Measurements from ENCODE around the gene ZMYND15.

The ZMYND15 gene

GRCh38 chr17:4777969-4778760 lies 38.5 kb downstream of the ZMYND15 start:
- Histone ChIP-seq H3K4me1 (ENCODE audit: control insufficient read depth, insufficient read depth, low read length) (no peaks in the 10 kb centered on the region), H3K27me3 (ENCODE audit: control insufficient read depth, insufficient read depth, low read length) (peaks cover 53% of the 10 kb centered on the region), H3K4me3 (ENCODE audit: low read length) (no peak overlapping the region), H3K4me2 (ENCODE audit: low read length) (no peak overlapping the region), H3K9ac (ENCODE audit: low read depth, low read length) (no peak overlapping the region), H3K36me3 (ENCODE audit: insufficient read depth, low read length) (no peaks in the 10 kb centered on the region), H3K9me3 (replicated peaks; ENCODE audit: low read length) (no peaks in the 10 kb centered on the region)

- Histone ChIP-seq H3K9me3 (replicated peaks; ENCODE audit: low read length) (no peaks in the 10 kb centered on the region), H3K27me3 (ENCODE audit: control insufficient read depth, insufficient read depth, low read length) (peaks cover 58% of the 10 kb centered on the region), H3K4me1 (ENCODE audit: control insufficient read depth, insufficient read depth, low read length) (peaks cover under 1% of the 10 kb centered on the region), H3K4me2 (ENCODE audit: low read length) (no peak overlapping the region), H3K36me3 (ENCODE audit: insufficient read depth, low read length) (no peaks in the 10 kb centered on the region), H3K4me3 (ENCODE audit: low read length) (no peak overlapping the region), H3K9ac (ENCODE audit: low read depth, low read length) (no peak overlapping the region)
Observed at GRCh38 chr17:4780325-4780955, 40.8 kb downstream of the ZMYND15 start.

- no peak overlapping the region for H3K4me3 ChIP-seq (ENCODE audit: low read length)
- H3K27me3 ChIP-seq (ENCODE audit: control insufficient read depth, insufficient read depth, low read length): peaks cover 55% of the 10 kb centered on the region
- no peaks in the 10 kb centered on the region for H3K36me3 ChIP-seq (ENCODE audit: insufficient read depth, low read length)
- no peak overlapping the region for H3K9ac ChIP-seq (ENCODE audit: low read depth, low read length)
- no peaks in the 10 kb centered on the region for H3K9me3 ChIP-seq (replicated peaks; ENCODE audit: low read length)
- H3K4me2 ChIP-seq (ENCODE audit: low read length): no peak overlapping the region
- H3K4me1 ChIP-seq (ENCODE audit: control insufficient read depth, insufficient read depth, low read length): peaks cover 15% of the 10 kb centered on the region
Observed at GRCh38 chr17:4782652-4783051, 43.0 kb downstream of the ZMYND15 start.

DNA sequence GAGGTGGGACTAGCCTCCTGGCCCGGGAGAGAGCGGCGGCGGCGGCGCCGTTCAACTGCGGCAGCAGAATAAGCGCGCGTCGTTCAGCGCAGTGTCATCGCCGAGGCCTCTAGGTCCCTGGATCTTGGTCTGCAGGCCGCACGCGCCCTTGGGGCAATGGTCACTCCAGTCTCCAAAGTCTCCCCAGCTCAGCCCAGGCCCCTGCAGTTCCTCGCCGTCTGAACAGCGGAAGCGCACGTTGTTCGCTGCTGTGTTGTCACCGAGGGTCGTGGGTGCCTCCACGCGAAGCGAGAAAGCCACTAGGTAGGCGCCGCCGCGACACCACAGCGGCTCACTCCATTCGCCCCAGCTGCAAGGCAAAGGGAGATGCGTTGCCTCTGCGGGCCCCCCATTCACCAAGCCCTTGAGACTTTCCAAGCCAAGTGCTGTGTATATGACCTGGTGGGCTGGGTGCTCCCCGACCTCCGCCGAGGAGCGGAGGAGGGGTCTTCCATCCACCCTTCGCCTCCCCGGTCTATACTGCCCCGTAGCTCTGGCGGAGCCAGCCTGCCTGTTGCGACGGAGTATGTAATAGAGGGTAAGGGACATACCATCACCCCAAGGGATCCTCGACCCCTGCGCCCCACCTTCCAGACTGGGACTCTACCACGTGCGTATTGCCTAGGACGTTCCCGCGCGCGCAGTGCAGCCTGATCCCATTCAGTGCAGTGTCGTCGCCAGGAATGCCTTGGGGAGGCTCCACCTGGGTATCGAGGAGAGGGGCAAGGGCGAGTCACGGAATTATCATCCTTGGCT lies 45.9 kb downstream of the ZMYND15 start:
- Histone ChIP-seq H3K36me3 (ENCODE audit: insufficient read depth, low read length) (no peaks in the 10 kb centered on the region), H3K4me2 (ENCODE audit: low read length) (peak overlapping the region; percentile 67), H3K27me3 (ENCODE audit: control insufficient read depth, insufficient read depth, low read length) (peaks cover 32% of the 10 kb centered on the region), H3K9me3 (replicated peaks; ENCODE audit: low read length) (no peaks in the 10 kb centered on the region), H3K4me1 (ENCODE audit: control insufficient read depth, insufficient read depth, low read length) (peaks cover 24% of the 10 kb centered on the region), H3K9ac (ENCODE audit: low read depth, low read length) (no peak overlapping the region), H3K4me3 (ENCODE audit: low read length) (peak overlapping the region; percentile 36)

GRCh38 chr17:4786106-4786511 lies 46.5 kb downstream of the ZMYND15 start, which contains the start of gene VMO1:
Gene VMO1, minus strand, starts transcription at chr17:4786364. Its CDS starts 12 bp downstream, at chr17:4786352.
- Histone ChIP-seq H3K4me1 (ENCODE audit: control insufficient read depth, insufficient read depth, low read length) (peaks cover 27% of the 10 kb centered on the region), H3K4me3 (ENCODE audit: low read length) (peak within 1 kb of the TSS; percentile 36), H3K9ac (ENCODE audit: low read depth, low read length) (no peak within 1 kb of the TSS)

GRCh38 chr17:4786516-4786915 lies 46.9 kb downstream of the ZMYND15 start:
- Histone ChIP-seq H3K9me3 (replicated peaks; ENCODE audit: low read length) (no peaks in the 10 kb centered on the region), H3K27me3 (ENCODE audit: control insufficient read depth, insufficient read depth, low read length) (peaks cover 29% of the 10 kb centered on the region), H3K36me3 (ENCODE audit: insufficient read depth, low read length) (no peaks in the 10 kb centered on the region), H3K9ac (ENCODE audit: low read depth, low read length) (no peak overlapping the region), H3K4me3 (ENCODE audit: low read length) (peak overlapping the region; percentile 36), H3K4me2 (ENCODE audit: low read length) (peak overlapping the region; percentile 67), H3K4me1 (ENCODE audit: control insufficient read depth, insufficient read depth, low read length) (peaks cover 27% of the 10 kb centered on the region)

More at GRCh38 chr17:4786106-4786511, 46.5 kb downstream of the ZMYND15 start, which contains the start of gene VMO1:
- H3K27me3 ChIP-seq (ENCODE audit: control insufficient read depth, insufficient read depth, low read length): peaks cover 29% of the 10 kb centered on the region
- no peaks in the 10 kb centered on the region for H3K36me3 ChIP-seq (ENCODE audit: insufficient read depth, low read length)
- no peaks in the 10 kb centered on the region for H3K9me3 ChIP-seq (replicated peaks; ENCODE audit: low read length)
- peak within 1 kb of the TSS; percentile 67 for H3K4me2 ChIP-seq (ENCODE audit: low read length)

DNA sequence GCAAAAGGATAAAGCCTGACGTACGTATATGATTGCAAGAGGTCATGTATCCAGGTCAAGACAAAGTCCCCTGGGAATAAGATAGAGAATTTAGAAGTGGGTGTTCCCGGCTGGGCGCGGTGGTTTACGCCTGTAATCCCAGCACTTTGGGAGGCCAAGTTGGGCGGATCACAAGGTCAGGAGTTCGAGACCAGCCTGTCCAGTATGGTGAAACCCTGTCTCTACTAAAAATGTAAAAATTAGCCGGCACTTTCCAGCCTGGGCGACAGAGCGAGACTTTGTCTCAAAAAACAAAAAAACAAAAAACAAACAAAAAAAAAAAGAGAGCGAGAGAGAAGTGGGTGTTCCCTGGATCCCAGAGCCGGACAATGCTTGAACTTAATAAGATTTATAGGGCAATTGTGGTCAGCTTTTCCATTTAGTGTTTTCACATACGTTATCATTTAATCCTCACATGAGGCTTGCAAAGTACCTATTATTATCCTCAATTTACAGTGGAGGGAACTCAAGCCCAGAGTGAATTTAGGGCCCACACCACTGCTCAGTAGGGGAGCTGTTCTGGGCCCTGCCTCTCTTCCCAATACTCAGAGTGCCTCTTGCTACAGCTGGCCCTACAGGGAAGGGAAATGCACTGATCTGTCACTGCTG lies 48.6 kb downstream of the ZMYND15 start:
- Histone ChIP-seq H3K4me3 (ENCODE audit: low read length) (no peak overlapping the region), H3K27me3 (ENCODE audit: control insufficient read depth, insufficient read depth, low read length) (peaks cover 21% of the 10 kb centered on the region), H3K4me1 (ENCODE audit: control insufficient read depth, insufficient read depth, low read length) (peaks cover 27% of the 10 kb centered on the region), H3K4me2 (ENCODE audit: low read length) (peak overlapping the region; percentile 87), H3K36me3 (ENCODE audit: insufficient read depth, low read length) (no peaks in the 10 kb centered on the region), H3K9me3 (replicated peaks; ENCODE audit: low read length) (no peaks in the 10 kb centered on the region), H3K9ac (ENCODE audit: low read depth, low read length) (no peak overlapping the region)

DNA sequence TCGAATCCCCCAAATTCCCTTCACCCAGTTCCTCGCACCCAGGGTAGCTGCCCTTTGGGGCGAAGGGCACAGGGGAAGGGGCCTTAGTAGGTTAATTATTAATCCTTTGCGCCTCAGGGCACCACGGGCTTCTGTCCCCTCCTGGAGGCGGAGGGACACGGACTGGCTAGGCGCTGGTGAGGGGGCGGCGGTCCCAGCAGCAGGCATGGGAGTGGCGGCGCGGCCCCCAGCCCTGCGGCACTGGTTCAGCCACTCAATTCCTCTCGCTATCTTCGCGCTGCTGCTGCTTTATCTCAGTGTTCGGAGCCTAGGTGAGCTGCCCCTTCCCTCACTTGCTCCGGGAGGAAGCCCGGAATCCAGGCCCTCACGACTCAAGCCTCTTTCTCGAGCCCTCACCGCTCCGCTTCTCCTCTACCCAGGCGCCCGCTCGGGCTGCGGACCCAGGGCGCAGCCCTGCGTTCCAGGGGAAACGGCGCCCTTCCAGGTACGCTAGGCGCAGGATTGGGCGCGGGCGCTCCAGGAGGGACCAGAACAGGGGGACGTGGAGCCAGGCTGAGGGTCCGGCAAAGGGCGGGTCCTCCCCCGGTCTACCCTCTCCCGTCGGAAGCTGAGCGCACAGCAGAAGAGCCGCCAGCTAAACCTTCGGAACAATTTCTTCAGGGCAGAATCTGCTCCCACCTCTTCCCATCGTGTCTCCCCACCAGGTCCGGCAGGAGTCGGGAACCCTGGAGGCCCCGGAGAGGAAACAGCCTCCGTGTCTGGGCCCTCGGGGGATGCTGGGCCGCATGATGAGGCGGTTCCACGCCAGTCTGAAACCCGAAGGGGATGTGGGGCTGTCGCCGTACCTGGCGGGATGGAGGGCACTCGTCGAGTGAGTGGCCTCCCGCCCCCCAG lies 49.4 kb downstream of the ZMYND15 start, which contains the start of gene GLTPD2:
TSS of gene GLTPD2 (plus strand) at position 158 of the 894 bp plus-strand sequence. CDS start at position 206, 48 bp downstream.
- peaks cover 14% of the 10 kb centered on the region for H3K27me3 ChIP-seq (ENCODE audit: control insufficient read depth, insufficient read depth, low read length)
- peaks cover 27% of the 10 kb centered on the region for H3K4me1 ChIP-seq (ENCODE audit: control insufficient read depth, insufficient read depth, low read length)
- no peaks in the 10 kb centered on the region for H3K36me3 ChIP-seq (ENCODE audit: insufficient read depth, low read length)
- H3K4me2 ChIP-seq (ENCODE audit: low read length): peak within 1 kb of the TSS; percentile 87
- H3K9me3 ChIP-seq (replicated peaks; ENCODE audit: low read length): no peaks in the 10 kb centered on the region
- H3K9ac ChIP-seq (ENCODE audit: low read depth, low read length): peak within 1 kb of the TSS; percentile 80
- peak within 1 kb of the TSS; percentile 79 for H3K4me3 ChIP-seq (ENCODE audit: low read length)

DNA sequence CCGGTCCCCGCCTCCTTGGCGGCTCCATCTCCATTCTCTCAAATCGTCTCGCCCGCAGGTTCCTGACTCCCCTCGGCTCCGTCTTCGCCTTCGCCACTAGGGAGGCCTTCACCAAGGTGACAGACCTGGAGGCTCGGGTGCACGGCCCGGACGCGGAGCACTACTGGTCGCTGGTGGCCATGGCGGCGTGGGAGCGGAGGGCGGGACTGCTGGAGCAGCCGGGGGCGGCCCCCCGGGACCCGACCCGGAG lies 50.0 kb downstream of the ZMYND15 start:
- H3K4me2 ChIP-seq (ENCODE audit: low read length): peak overlapping the region; percentile 87
- H3K4me3 ChIP-seq (ENCODE audit: low read length): peak overlapping the region; percentile 79
- H3K4me1 ChIP-seq (ENCODE audit: control insufficient read depth, insufficient read depth, low read length): peaks cover 27% of the 10 kb centered on the region
- peak overlapping the region; percentile 80 for H3K9ac ChIP-seq (ENCODE audit: low read depth, low read length)
- no peaks in the 10 kb centered on the region for H3K36me3 ChIP-seq (ENCODE audit: insufficient read depth, low read length)
- peaks cover 11% of the 10 kb centered on the region for H3K27me3 ChIP-seq (ENCODE audit: control insufficient read depth, insufficient read depth, low read length)
- H3K9me3 ChIP-seq (replicated peaks; ENCODE audit: low read length): no peaks in the 10 kb centered on the region

DNA sequence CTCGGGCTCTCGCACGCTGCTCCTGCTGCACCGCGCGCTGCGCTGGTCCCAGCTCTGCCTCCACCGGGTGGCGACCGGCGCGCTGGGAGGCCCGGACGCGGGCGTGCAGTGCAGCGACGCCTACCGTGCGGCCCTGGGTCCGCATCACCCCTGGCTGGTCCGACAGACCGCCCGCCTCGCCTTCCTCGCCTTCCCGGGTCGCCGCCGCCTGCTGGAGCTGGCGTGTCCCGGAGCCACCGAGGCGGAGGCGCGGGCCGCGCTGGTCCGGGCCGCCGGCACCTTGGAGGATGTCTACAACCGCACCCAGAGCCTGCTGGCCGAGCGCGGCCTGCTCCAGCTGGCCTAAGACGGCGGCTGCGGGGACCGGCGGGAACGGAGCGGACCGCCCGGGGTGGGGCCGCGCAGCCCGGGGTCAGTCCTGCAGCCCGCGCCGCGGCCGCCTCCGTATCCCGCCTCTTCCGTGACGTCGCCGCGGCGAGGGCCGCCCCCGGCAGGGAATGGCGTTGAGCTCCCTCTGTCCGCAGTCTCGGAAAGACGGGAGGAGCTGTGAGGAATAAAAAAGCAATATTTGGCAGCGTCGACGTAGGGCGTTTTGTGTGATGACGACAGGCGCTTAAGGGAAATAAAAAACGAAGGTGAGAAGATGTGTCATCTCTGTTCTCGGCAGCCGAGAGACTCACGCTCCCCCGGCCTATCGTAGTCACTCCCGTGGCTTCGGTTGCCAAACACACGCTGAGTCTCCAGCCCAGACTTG lies 50.5 kb downstream of the ZMYND15 start:
- Histone ChIP-seq H3K4me1 (ENCODE audit: control insufficient read depth, insufficient read depth, low read length) (peaks cover 27% of the 10 kb centered on the region), H3K4me2 (ENCODE audit: low read length) (peak overlapping the region; percentile 87), H3K9me3 (replicated peaks; ENCODE audit: low read length) (no peaks in the 10 kb centered on the region), H3K4me3 (ENCODE audit: low read length) (peak overlapping the region; percentile 79), H3K36me3 (ENCODE audit: insufficient read depth, low read length) (no peaks in the 10 kb centered on the region), H3K27me3 (ENCODE audit: control insufficient read depth, insufficient read depth, low read length) (peaks cover 11% of the 10 kb centered on the region), H3K9ac (ENCODE audit: low read depth, low read length) (peak overlapping the region; percentile 80)

Data from skeletal muscle satellite cell (primary cell).